OCI-LY3 (cell line): ENCODE results near the gene DLGAP4.
"Not testable (repeated sequence)": the region's sequence is repeated elsewhere in the genome, so short reads cannot be mapped to it uniquely, and the experiment has no call there.

Experiments
- H2AFZ ChIP-seq: fragments of 200-600, 300-600 bp; shearing (Covaris generic); 2 replicates; pipeline ENCODE4 v1.6.0; 2014; ENCODE audit warnings: antibody characterized with exemption, low read depth, low read length
- H3K27ac ChIP-seq: fragments of 200-600, 300-600 bp; sonication (generic); 2 replicates; pipeline ENCODE4 v1.5.1; 2014; ENCODE audit warnings: mild to moderate bottlenecking, low read length, moderate library complexity, mixed read lengths
- H3K27me3 ChIP-seq: fragments of 200-600, 300-600 bp; sonication (generic); 2 replicates; pipeline ENCODE4 v1.6.1; 2014; ENCODE audit warnings: low read depth, low read length, mixed read lengths
- H3K36me3 ChIP-seq: fragments of 200-600, 300-600 bp; sonication (generic); replicated peaks from 2 replicates; pipeline ENCODE3; 2014; ENCODE audit warnings: low read depth, low read length, mixed read lengths
- H3K4me1 ChIP-seq: fragments of 300-600, 200-600 bp; sonication (generic); 2 replicates; pipeline ENCODE4 v1.6.1; 2014; ENCODE audit warnings: low read length, mixed read lengths
- H3K4me2 ChIP-seq: fragments of 200-600, 300-600 bp; sonication (generic); 2 replicates; pipeline ENCODE4 v1.6.1; 2014; ENCODE audit warnings: low read length, mixed read lengths
- H3K4me3 ChIP-seq: fragments of 300-600, 200-600 bp; sonication (generic); 2 replicates; pipeline ENCODE4 v1.5.1; 2014; ENCODE audit warnings: antibody characterized with exemption, mild to moderate bottlenecking, low read length, moderate library complexity
- H3K79me2 ChIP-seq: fragments of 300-600, 200-600 bp; shearing (Covaris generic); 2 replicates; pipeline ENCODE4 v1.6.1; 2014; ENCODE audit warnings: mild to moderate bottlenecking, low read length, mixed read lengths
- H3K9ac ChIP-seq: fragments of 300-600, 200-600 bp; shearing (Covaris generic); 2 replicates; pipeline ENCODE4 v1.6.0; 2014; ENCODE audit warnings: mild to moderate bottlenecking, low read length, moderate library complexity
- H3K9me3 ChIP-seq: fragments of 200-600, 300-600 bp; shearing (Covaris generic); 2 replicates; pipeline ENCODE4 v1.6.1; 2014; ENCODE audit warnings: low read length, mixed read lengths; ENCODE audit not compliant: insufficient read depth
- H4K20me1 ChIP-seq: fragments of 200-600, 300-600 bp; sonication (generic); 2 replicates; pipeline ENCODE4 v1.6.1; 2016; ENCODE audit warnings: low read length, mixed read lengths; ENCODE audit not compliant: insufficient read depth
- EZH2phosphoT487 ChIP-seq: fragments of 200-600 bp; shearing (Covaris generic); IDR thresholded peaks from 2 replicates; pipeline ENCODE4 v1.6.1; 2018; ENCODE audit warnings: antibody characterized with exemption, mixed run types, low read depth
- TF ChIP-seq, protein P1 (sequence below): fragments of 200-600, 300-600 bp; sonication (generic); IDR thresholded peaks from 2 replicates; pipeline ENCODE4 v1.5.1; 2014; ENCODE audit warnings: antibody characterized with exemption, low read length, low read depth

DLGAP4 gene

DNA sequence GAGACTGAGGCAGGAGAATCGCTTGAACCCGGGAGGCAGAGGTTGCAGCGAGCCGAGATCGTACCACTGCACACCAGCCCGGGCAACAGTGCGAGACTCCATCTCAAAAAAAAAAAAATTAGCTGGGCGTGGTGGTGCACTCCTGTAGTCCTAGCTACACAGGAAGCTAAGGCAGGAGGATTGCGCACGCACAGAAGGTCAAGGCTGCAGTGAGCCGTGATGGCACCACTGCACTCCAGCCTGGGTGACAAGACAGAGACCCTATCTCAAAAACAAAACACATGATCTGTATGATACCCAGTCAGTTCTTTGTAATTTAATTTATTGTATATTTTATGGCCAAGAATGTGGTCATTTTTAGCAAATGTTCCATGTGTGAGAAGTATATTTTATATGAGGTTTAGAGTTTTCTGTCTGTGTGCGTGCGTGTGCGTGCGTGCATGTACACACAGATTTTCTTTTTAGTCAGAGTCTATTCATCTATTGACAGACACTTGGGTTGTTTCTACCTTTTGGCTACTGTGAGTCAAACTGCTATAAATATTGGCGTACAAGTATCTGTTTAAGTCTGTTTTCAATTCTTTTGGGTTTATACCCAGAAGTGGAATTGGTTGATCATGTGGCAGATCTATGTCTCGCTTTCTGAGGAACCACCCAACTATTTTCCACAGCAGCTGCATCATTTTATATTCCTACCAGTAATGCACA, 213.0 kb downstream of the DLGAP4 start:
- no peaks in the 10 kb centered on the region for H3K79me2 ChIP-seq
- peaks cover 6% of the 10 kb centered on the region for H3K36me3 ChIP-seq
- TF ChIP-seq, protein P1, sequence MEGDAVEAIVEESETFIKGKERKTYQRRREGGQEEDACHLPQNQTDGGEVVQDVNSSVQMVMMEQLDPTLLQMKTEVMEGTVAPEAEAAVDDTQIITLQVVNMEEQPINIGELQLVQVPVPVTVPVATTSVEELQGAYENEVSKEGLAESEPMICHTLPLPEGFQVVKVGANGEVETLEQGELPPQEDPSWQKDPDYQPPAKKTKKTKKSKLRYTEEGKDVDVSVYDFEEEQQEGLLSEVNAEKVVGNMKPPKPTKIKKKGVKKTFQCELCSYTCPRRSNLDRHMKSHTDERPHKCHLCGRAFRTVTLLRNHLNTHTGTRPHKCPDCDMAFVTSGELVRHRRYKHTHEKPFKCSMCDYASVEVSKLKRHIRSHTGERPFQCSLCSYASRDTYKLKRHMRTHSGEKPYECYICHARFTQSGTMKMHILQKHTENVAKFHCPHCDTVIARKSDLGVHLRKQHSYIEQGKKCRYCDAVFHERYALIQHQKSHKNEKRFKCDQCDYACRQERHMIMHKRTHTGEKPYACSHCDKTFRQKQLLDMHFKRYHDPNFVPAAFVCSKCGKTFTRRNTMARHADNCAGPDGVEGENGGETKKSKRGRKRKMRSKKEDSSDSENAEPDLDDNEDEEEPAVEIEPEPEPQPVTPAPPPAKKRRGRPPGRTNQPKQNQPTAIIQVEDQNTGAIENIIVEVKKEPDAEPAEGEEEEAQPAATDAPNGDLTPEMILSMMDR = no peak
- TF ChIP-seq EZH2phosphoT487 = no peak

DNA sequence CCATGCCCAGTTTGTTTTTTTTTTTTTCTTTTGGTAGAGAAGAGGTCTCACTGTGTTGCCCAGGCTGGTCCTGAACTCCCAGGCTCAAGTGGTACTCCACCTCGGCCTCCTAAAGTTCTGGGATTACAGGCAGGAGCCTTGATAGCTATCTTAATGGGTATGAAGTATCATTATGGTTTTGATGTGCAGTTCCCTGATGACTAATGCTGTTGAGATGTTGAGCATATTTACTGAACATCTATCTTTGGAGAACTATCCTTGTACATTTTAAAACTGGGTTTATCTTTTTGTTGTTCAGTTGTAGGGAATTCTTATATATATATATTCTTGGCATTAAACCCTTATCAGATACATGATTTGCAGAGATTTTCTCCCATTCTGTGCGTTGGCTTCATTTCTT, 213.8 kb downstream of the DLGAP4 start:
- Histone ChIP-seq H3K27ac (no peak overlapping the region), H3K4me3 (no peak overlapping the region), H3K4me1 (no peaks in the 10 kb centered on the region), H3K27me3 (no peaks in the 10 kb centered on the region), H2AFZ (no peak overlapping the region), H3K36me3 (peaks cover 5% of the 10 kb centered on the region), H3K79me2 (no peaks in the 10 kb centered on the region), H3K9ac (no peak overlapping the region), H4K20me1 (no peaks in the 10 kb centered on the region), H3K9me3 (no peaks in the 10 kb centered on the region), H3K4me2 (no peak overlapping the region)
- TF ChIP-seq EZH2phosphoT487 = no peak
- TF ChIP-seq, protein P1 = no peak

More for the DNA sequence above, 213.0 kb downstream of the DLGAP4 start:
- Histone ChIP-seq H4K20me1 (no peaks in the 10 kb centered on the region), H3K4me2 (no peak overlapping the region), H3K9me3 (no peaks in the 10 kb centered on the region), H3K4me1 (no peaks in the 10 kb centered on the region), H3K27ac (no peak overlapping the region), H3K4me3 (no peak overlapping the region), H3K27me3 (no peaks in the 10 kb centered on the region), H3K9ac (no peak overlapping the region), H2AFZ (no peak overlapping the region)

DNA sequence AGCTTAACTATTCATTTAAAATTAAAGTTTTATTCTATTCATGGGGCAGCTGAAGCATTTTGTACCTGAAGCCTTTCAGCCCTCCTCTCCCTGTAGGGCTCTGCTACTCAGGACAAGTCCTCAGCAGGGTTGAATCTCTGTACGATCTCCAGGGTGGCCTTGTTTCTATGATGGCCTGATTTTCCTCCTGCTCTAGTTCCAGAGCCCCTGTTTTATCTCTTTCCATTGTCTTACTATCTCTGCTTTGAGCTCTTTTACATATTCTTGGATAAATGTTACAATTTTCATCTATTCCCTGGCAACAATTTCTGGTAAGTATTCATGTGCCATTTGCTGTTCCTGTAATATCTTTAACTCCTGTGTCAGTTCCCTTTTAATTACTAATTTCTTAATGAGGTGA, 215.4 kb downstream of the DLGAP4 start:
- Histone ChIP-seq H3K9me3 (no peaks in the 10 kb centered on the region), H2AFZ (no peak overlapping the region), H3K4me2 (no peak overlapping the region), H3K4me1 (no peaks in the 10 kb centered on the region), H4K20me1 (no peaks in the 10 kb centered on the region), H3K9ac (no peak overlapping the region), H3K36me3 (peaks cover 8% of the 10 kb centered on the region), H3K4me3 (no peak overlapping the region), H3K27ac (no peak overlapping the region), H3K79me2 (no peaks in the 10 kb centered on the region), H3K27me3 (no peaks in the 10 kb centered on the region)
- TF ChIP-seq, protein P1 = no peak
- TF ChIP-seq EZH2phosphoT487 = no peak

DNA sequence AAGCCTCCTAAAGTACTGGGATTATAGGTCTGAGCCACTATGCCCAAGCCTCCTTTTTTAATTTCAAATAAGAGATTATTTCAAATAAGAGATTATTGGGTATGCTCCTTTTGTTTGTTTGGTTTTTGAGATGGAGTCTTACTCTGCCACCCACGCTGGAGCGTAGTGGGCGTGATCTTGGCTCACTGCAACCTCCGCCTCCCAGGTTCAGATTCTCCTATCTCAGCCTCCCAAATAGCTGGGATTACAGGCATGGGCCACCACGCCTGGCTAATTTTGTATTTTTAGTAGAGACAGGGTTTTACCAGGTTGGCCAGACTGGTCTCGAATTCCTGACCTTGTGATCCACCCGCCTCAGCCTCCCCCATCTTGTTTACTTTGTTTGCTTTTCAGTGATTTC, 216.3 kb downstream of the DLGAP4 start:
- H3K4me3 ChIP-seq, H3K9ac ChIP-seq, H3K9me3 ChIP-seq, H3K27me3 ChIP-seq, H3K4me1 ChIP-seq, H3K4me2 ChIP-seq, H3K27ac ChIP-seq, H4K20me1 ChIP-seq, H3K79me2 ChIP-seq, H2AFZ ChIP-seq, H3K36me3 ChIP-seq: not testable (repeated sequence)
